Mucosa of descending colon (tissue), 3 donors: ENCODE data around the gene TLE6. TPM values are rescaled to one million over a fixed set of nuclear protein-coding genes. Genes with fewer than 3 reads are reported as not detected.
"Not testable (repeated sequence)": the region's sequence is repeated elsewhere in the genome, so short reads cannot be mapped to it uniquely, and the experiment has no call there.

Experiments
- ATAC-seq: fragments of 200-7000 bp; cut with Tn5 transposase; one replicate; pipeline ENCODE4 v1.9.1; 2020; ENCODE audit warnings: mild to moderate bottlenecking, moderate library complexity
- DNase-seq, 3 donors: peaks; one replicate each; pipeline ENCODE4 v3.0.0-alpha.2; 2020
- H3K36me3 ChIP-seq: fragments of 200-600 bp; one replicate; pipeline ENCODE4 v1.8.0; 2021; ENCODE audit warnings: low read depth, mild to moderate bottlenecking
- H3K4me1 ChIP-seq: fragments of 200-600 bp; one replicate; pipeline ENCODE4 v1.8.0; 2021; ENCODE audit warnings: low read depth, mild to moderate bottlenecking
- H3K4me3 ChIP-seq: fragments of 200-600 bp; one replicate; pipeline ENCODE4 v1.8.0; 2021; ENCODE audit warnings: mild to moderate bottlenecking
- H3K9me3 ChIP-seq: fragments of 200-600 bp; one replicate; pipeline ENCODE4 v1.8.0; 2021; ENCODE audit warnings: mild to moderate bottlenecking
- CTCF ChIP-seq: fragments of 200-600 bp; IDR thresholded peaks from one replicate; pipeline ENCODE4 v1.8.0; 2022; ENCODE audit warnings: antibody characterized with exemption, mild to moderate bottlenecking
- intact Hi-C, 2 donors: fragments of 100-400 bp; cut with DNase I in 1 of 2; cut with micrococcal nuclease in 1 of 2; formaldehyde crosslinking; loops; one replicate each; pipeline versions ENCODE4 v1.11.0 to v1.11.1; 2022; cut with DNase I, micrococcal nuclease
- total RNA-seq, 3 donors: library from RNA; stranded (reverse); fragmentation: NEBNext Ultra II Directional in 2 of 3; extraction: Animal tissue kit (Norgen Biotek cat#: 25700) in 2 of 3; gene quantifications; one replicate each; pipeline versions ENCODE4 v1.2.1 to v1.2.4, GENCODE V29; 2021 to 2023
- donor health status: DM: no; HTN: no; CAD: no; lungs with moderate emphysema.
- donor health status: DM: no; HTN: no; CAD: no.
- donor health status: DM: no; HTN: yes; CAD: no.

The TLE6 gene
- total RNA-seq, 3 donors from 2014 or later = 1.8 to 4.1 (median 3.0) TPM

GRCh38 chr19:3006075-3006767 is 28.9 kb downstream of the TLE6 start:
- no peak overlapping the region for H3K4me3 ChIP-seq
- H3K36me3 ChIP-seq = no peaks in the 10 kb centered on the region
- H3K9me3 ChIP-seq = no peaks in the 10 kb centered on the region
- ATAC-seq (peak; percentile 88), DNase-seq (peak in 2 of 3 donors; percentile 30 to 63)
- intact Hi-C loops = no loop called here
- H3K4me1 ChIP-seq = no peaks in the 10 kb centered on the region
- no peak for TF ChIP-seq CTCF

GRCh38 chr19:3007975-3008374 is 30.6 kb downstream of the TLE6 start:
- Histone ChIP-seq H3K9me3 (no peaks in the 10 kb centered on the region), H3K4me1 (no peaks in the 10 kb centered on the region), H3K36me3 (no peaks in the 10 kb centered on the region), H3K4me3 (no peak overlapping the region)
- ATAC-seq (no peak), DNase-seq (no peak)
- intact Hi-C loops = no loop called here
- no peak for TF ChIP-seq CTCF

GRCh38 chr19:3008994-3009393 is 31.6 kb downstream of the TLE6 start:
- no peak for TF ChIP-seq CTCF
- ATAC-seq = no peak
- no peaks in the 10 kb centered on the region for H3K9me3 ChIP-seq
- H3K4me1 ChIP-seq = no peaks in the 10 kb centered on the region
- no peak for DNase-seq
- H3K4me3 ChIP-seq = no peak overlapping the region
- H3K36me3 ChIP-seq = no peaks in the 10 kb centered on the region
- intact Hi-C loops = no loop called here

- ATAC-seq = no peak
- no peaks in the 10 kb centered on the region for H3K36me3 ChIP-seq
- intact Hi-C loops = no loop called here
Observed at GRCh38 chr19:3010871-3011270, 33.5 kb downstream of the TLE6 start.

GRCh38 chr19:3012059-3012458 is 34.7 kb downstream of the TLE6 start:
- intact Hi-C loops = not testable (repeated sequence)

More at GRCh38 chr19:3010871-3011270, 33.5 kb downstream of the TLE6 start:
- Histone ChIP-seq H3K4me3 (no peak overlapping the region), H3K4me1 (no peaks in the 10 kb centered on the region), H3K9me3 (no peaks in the 10 kb centered on the region)
- no peak for DNase-seq
- TF ChIP-seq CTCF = no peak

GRCh38 chr19:3012621-3013262 is 35.4 kb downstream of the TLE6 start:
- no peak for DNase-seq
- no peak for TF ChIP-seq CTCF
- H3K9me3 ChIP-seq = no peaks in the 10 kb centered on the region
- no peaks in the 10 kb centered on the region for H3K4me1 ChIP-seq
- H3K4me3 ChIP-seq = no peak overlapping the region
- no peaks in the 10 kb centered on the region for H3K36me3 ChIP-seq
- no peak for ATAC-seq
- intact Hi-C loops = no loop called here

More at GRCh38 chr19:3012059-3012458, 34.7 kb downstream of the TLE6 start:
- DNase-seq, H3K4me3 ChIP-seq, H3K9me3 ChIP-seq, H3K4me1 ChIP-seq, H3K36me3 ChIP-seq, ATAC-seq: not testable (repeated sequence)
